Keratinocyte (primary cell): ENCODE measurements around the gene OR2A42.
"Not testable (repeated sequence)": the region's sequence is repeated elsewhere in the genome, so short reads cannot be mapped to it uniquely, and the experiment has no call there.

Experiments used
- EZH2 ChIP-seq: IDR thresholded peaks from one replicate; pipeline ENCODE4 v1.6.1; 2012; ENCODE audit warnings: inconsistent platforms, mild to moderate bottlenecking, low read length, moderate library complexity
- TF ChIP-seq, protein P1 (sequence below), 3 experiments: IDR thresholded peaks in 1 of 3; conservative IDR thresholded peaks in 1 of 3; optimal IDR thresholded peaks in 1 of 3; 2 replicates in 2 of 3; 3 replicates in 1 of 3; pipeline versions ENCODE3 to v1.5.1; 2011; ENCODE audit warnings: low read length in 3 of 3, mild to moderate bottlenecking in 3 of 3, moderate library complexity in 2 of 3, control low read depth in 1 of 3, inconsistent platforms in 1 of 3; ENCODE audit not compliant: insufficient read depth in 2 of 3; ENCODE audit errors: extremely low read depth in 1 of 3

DNA sequence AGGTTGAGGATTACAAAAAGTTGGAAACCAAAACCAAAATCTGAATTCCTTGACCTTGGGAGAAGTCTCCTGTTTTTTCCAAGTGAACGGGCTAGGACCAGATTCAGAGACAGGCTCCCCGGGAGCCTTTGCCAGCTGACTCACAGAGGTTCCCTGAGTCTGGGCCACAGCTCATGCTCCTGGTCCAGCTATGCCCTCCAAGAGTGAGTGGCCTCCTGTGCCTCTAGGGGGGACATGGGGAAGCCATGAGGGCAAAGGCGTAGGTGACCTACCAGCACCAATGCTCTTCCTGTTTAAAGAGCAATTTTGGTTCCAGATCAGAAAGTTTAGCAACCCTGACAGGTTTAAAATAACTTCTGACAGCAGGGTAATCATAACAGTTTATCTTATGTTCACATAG, 10.6 kb downstream of the OR2A42 start:
- TF ChIP-seq, protein P1, sequence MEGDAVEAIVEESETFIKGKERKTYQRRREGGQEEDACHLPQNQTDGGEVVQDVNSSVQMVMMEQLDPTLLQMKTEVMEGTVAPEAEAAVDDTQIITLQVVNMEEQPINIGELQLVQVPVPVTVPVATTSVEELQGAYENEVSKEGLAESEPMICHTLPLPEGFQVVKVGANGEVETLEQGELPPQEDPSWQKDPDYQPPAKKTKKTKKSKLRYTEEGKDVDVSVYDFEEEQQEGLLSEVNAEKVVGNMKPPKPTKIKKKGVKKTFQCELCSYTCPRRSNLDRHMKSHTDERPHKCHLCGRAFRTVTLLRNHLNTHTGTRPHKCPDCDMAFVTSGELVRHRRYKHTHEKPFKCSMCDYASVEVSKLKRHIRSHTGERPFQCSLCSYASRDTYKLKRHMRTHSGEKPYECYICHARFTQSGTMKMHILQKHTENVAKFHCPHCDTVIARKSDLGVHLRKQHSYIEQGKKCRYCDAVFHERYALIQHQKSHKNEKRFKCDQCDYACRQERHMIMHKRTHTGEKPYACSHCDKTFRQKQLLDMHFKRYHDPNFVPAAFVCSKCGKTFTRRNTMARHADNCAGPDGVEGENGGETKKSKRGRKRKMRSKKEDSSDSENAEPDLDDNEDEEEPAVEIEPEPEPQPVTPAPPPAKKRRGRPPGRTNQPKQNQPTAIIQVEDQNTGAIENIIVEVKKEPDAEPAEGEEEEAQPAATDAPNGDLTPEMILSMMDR (optimal IDR thresholded peaks at IDR 0.05 in 1 of 3, IDR thresholded peaks at IDR 0.05 in 1 of 3, conservative IDR thresholded peaks at IDR 0.05 in 1 of 3; ENCODE audit: extremely low read depth in 1 of 3, insufficient read depth in 2 of 3, low read length in 3 of 3): not testable (repeated sequence)
- TF ChIP-seq EZH2: not testable (repeated sequence)
